Measurements from ENCODE around the gene CCDC185.

The CCDC185 gene

DNA sequence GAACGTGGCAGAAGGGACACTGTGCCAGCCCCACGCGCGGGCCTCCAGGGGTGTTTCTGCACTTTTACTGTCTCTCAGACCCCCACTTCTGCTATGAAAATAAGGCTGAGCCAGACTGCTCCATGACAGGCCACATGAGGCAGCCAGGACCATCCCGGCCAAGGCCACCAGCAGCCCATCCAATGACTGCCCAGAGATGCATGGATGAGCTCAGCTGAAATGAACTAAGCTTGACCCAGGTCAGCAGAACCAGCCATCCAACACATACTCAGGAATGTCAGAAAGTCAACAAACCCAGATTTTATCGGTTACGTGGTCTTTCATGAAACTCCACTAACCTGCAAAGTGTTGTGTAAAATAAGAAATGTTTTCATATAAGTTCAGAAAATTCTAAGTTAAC, 51.2 kb downstream of the CCDC185 start:
- no peak for DNase-seq
